Glutamatergic neuron (in vitro differentiated cells): ENCODE results near the gene MYO5C. TPM values are rescaled to one million over a fixed set of nuclear protein-coding genes. Genes with fewer than 3 reads are reported as not detected.

ENCODE experiments used
- DNase-seq: peaks from one replicate; pipeline ENCODE4 v3.0.0; 2022
- H3K27ac Mint-ChIP-seq: one replicate; pipeline ENCODE4 v1.8.0; 2020; ENCODE audit warnings: mild to moderate bottlenecking, mixed read lengths, inconsistent platforms; ENCODE audit not compliant: unreplicated experiment
- H3K27me3 Mint-ChIP-seq: one replicate; pipeline ENCODE4 v1.8.0; 2020; ENCODE audit warnings: mild to moderate bottlenecking, moderate library complexity, mixed read lengths, inconsistent platforms; ENCODE audit not compliant: unreplicated experiment
- H3K36me3 Mint-ChIP-seq: one replicate; pipeline ENCODE4 v1.8.0; 2020; ENCODE audit warnings: mild to moderate bottlenecking, mixed read lengths, inconsistent platforms; ENCODE audit not compliant: unreplicated experiment
- H3K4me1 Mint-ChIP-seq: one replicate; pipeline ENCODE4 v1.8.0; 2020; ENCODE audit warnings: mild to moderate bottlenecking, low read depth, mixed read lengths, inconsistent platforms; ENCODE audit not compliant: unreplicated experiment
- H3K4me3 Mint-ChIP-seq: one replicate; pipeline ENCODE4 v1.8.0; 2020; ENCODE audit warnings: mild to moderate bottlenecking, mixed read lengths, inconsistent platforms; ENCODE audit not compliant: unreplicated experiment
- H3K9me3 Mint-ChIP-seq: one replicate; pipeline ENCODE4 v1.8.0; 2020; ENCODE audit warnings: mild to moderate bottlenecking, moderate library complexity, mixed read lengths, inconsistent platforms; ENCODE audit not compliant: unreplicated experiment
- CTCF ChIP-seq: fragments of 200-600 bp; sonication (generic); IDR thresholded peaks from one replicate; pipeline ENCODE4 v1.5.0; 2021; ENCODE audit not compliant: partially characterized antibody, unreplicated experiment
- total RNA-seq: library from RNA; stranded (reverse); fragmentation: NEBNext Ultra II Directional; extraction: Animal tissue kit (Norgen Biotek cat#: 25700); gene quantifications from one replicate; pipeline ENCODE4 v1.2.1, GENCODE V29; 2021; ENCODE audit not compliant: unreplicated experiment

MYO5C gene
- total RNA-seq, 1 donor from 2014 or later: 0.66 TPM

GRCh38 chr15:52331490-52332240, 36.1 kb upstream of the MYO5C start:
- H3K9me3 Mint-ChIP-seq: peaks cover 4% of the 10 kb centered on the region
- DNase-seq: no peak
- H3K27me3 Mint-ChIP-seq: no peaks in the 10 kb centered on the region
- no peak overlapping the region for H3K4me3 Mint-ChIP-seq
- no peaks in the 10 kb centered on the region for H3K36me3 Mint-ChIP-seq
- no peak for TF ChIP-seq CTCF
- H3K4me1 Mint-ChIP-seq: peaks cover 15% of the 10 kb centered on the region
- H3K27ac Mint-ChIP-seq: no peak overlapping the region

- H3K27me3 Mint-ChIP-seq: no peaks in the 10 kb centered on the region
- H3K9me3 Mint-ChIP-seq: peaks cover 4% of the 10 kb centered on the region
- no peak overlapping the region for H3K4me3 Mint-ChIP-seq
- TF ChIP-seq CTCF: no peak
- DNase-seq: no peak
- peaks cover 12% of the 10 kb centered on the region for H3K4me1 Mint-ChIP-seq
- no peaks in the 10 kb centered on the region for H3K36me3 Mint-ChIP-seq
- no peak overlapping the region for H3K27ac Mint-ChIP-seq
Observed at GRCh38 chr15:52329987-52330386, 34.4 kb upstream of the MYO5C start.

DNA sequence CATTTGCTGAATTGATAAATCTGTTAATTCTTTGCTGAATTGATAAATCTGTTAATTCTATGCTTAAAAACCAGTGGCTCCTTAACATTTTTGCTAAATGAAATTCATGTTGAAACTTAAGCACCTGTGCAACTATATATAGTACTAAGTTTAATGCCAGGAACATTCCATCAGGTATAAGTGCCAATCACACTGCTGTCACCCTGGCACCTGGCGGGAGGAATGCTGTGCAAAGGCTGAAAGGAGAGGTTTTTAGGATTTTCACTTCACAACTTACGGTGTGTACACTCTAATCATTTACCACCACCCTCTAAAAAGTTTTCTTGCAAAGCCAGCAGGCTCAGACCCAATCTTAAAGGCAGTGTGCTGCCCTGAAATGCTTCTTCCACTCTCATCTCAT, 33.5 kb upstream of the MYO5C start:
- Mint-ChIP-seq H3K27me3 (no peaks in the 10 kb centered on the region), H3K27ac (no peak overlapping the region), H3K4me3 (no peak overlapping the region), H3K4me1 (peaks cover 12% of the 10 kb centered on the region), H3K9me3 (peaks cover 4% of the 10 kb centered on the region), H3K36me3 (no peaks in the 10 kb centered on the region)
- no peak for TF ChIP-seq CTCF
- no peak for DNase-seq

DNA sequence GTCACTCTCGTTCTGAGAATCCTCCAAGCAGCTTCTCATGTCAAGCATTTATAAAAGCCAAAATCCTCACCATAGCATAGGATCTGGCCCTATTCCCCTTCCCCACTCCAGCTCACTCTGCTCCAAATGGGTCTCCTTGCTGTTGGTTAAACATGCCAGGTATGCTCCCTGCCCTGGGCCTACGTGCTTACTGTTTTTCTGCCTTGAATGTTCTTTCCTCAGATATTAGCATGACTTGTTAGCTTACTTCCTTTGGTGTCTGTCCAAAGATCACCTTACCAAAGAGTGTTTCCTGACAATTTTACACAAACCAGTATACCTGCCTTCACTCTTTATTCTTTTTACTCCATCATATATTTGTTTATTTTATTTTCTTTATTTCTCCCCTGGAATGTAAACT, 33.1 kb upstream of the MYO5C start:
- TF ChIP-seq CTCF: no peak
- Mint-ChIP-seq H3K9me3 (peaks cover 4% of the 10 kb centered on the region), H3K36me3 (no peaks in the 10 kb centered on the region), H3K4me3 (no peak overlapping the region), H3K27me3 (no peaks in the 10 kb centered on the region), H3K27ac (no peak overlapping the region), H3K4me1 (peaks cover 12% of the 10 kb centered on the region)
- DNase-seq: no peak

DNA sequence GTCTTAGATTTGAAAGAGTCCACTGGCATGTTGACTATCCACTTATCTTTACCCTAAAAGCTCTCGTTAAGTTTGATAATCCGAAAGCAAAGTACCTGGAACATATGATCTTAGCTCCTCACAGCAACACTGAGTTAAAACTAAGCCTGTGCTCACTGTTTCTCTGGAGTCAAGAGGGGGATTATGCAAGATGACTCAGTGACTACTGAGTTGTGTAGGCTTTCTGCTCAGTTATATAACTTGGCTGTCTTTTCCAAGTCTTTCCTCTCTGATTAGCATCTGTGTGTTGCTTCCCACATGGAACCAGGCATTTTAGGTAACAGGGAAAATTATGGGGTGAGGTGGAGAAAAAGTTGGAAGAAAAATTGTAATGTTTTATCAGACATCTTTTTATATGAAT, 31.2 kb upstream of the MYO5C start:
- no peak for DNase-seq
- no peak for TF ChIP-seq CTCF
- H3K9me3 Mint-ChIP-seq: peaks cover 4% of the 10 kb centered on the region
- peaks cover 12% of the 10 kb centered on the region for H3K4me1 Mint-ChIP-seq
- no peak overlapping the region for H3K4me3 Mint-ChIP-seq
- no peak overlapping the region for H3K27ac Mint-ChIP-seq
- H3K36me3 Mint-ChIP-seq: no peaks in the 10 kb centered on the region
- H3K27me3 Mint-ChIP-seq: no peaks in the 10 kb centered on the region
